Smooth muscle cell of the umbilical artery (primary cell): ENCODE measurements around the gene GRSF1. TPM values are rescaled to one million over a fixed set of nuclear protein-coding genes. Genes with fewer than 3 reads are reported as not detected.

ENCODE experiments used
- total RNA-seq: library from RNA; depleted of rRNA; stranded (reverse); fragments of >200 nt; gene quantifications from 2 replicates; pipeline ENCODE4 v1.2.3, GENCODE V29; 2014

Gene GRSF1
- 92.9 and 148 TPM in 2 replicates for total RNA-seq

DNA sequence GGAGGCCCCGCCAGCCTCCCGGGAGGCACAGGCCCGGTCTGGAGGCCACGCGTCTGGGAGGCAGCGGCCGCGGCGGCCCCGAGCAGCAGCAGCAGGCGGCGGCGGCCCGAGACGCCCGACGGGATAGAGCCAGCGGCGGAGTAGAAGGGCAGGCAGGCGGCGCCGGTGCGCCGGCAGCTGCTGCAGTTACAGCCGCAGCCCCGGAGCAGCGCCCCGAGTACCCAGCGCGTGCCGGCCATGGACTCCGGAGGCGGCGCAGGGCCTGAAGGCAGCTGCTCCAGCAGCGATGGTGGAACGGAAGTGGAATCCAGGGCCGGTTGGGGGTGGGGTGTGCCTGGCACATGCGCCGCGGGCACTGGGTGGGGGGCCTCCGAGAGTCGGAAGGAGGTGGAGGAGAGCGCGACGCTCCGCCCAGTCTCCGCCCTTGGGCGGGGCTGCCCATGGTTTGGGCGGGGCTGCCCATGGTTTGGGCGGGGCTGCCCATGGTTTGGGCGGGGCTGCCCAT is at the start of gene GRSF1:
Gene GRSF1 (minus strand): TSS at position 302 of the 505 bp plus-strand sequence. CDS start 63 bp downstream, at position 239.

Other genes starting within 250 kb of the GRSF1 start
- gene AMBN, start 247.6 kb downstream of the GRSF1 start, total RNA-seq, result not detected in 2 replicates
- gene ENAM, start 211.1 kb downstream of the GRSF1 start, total RNA-seq, result not detected in 2 replicates
- gene JCHAIN, start 173.4 kb downstream of the GRSF1 start, total RNA-seq, result 1.2 TPM in 1 of 2 replicates, not detected in the other
- 21.7 and 27.9 TPM in 2 replicates for gene UTP3, start 151.4 kb downstream of the GRSF1 start, total RNA-seq
- gene RUFY3, start 117.9 kb downstream of the GRSF1 start, total RNA-seq, result 69.7 and 87.0 TPM in 2 replicates
- 15.7 and 29.8 TPM in 2 replicates for gene MOB1B, start 62.5 kb upstream of the GRSF1 start, total RNA-seq
- gene DCK, start 153.8 kb upstream of the GRSF1 start, total RNA-seq, result 14.3 and 20.7 TPM in 2 replicates